Gastroesophageal sphincter (tissue), 4 donors: ENCODE measurements around the gene APOBEC3A. TPM values are rescaled to one million over a fixed set of nuclear protein-coding genes. Genes with fewer than 3 reads are reported as not detected.

Source experiments
- ATAC-seq: fragments of 150-250 bp; one replicate; pipeline ENCODE4 v1.9.1; 2016; ENCODE audit warnings: mild to moderate bottlenecking, moderate library complexity
- H3K27ac ChIP-seq, 4 donors: fragments of 200-600 bp; sonication (generic) in 3 of 4; 1 replicate in 3 of 4; 2 replicates in 1 of 4; pipeline ENCODE4 v1.5.1; 2016 to 2019
- H3K27me3 ChIP-seq: fragments of 200-600 bp; sonication (generic); one replicate; pipeline ENCODE4 v1.5.1; 2019
- H3K36me3 ChIP-seq, 2 donors: fragments of 200-600 bp; sonication (generic); one replicate each; pipeline ENCODE4 v1.5.1; 2019; ENCODE audit warnings: control low read depth in 1 of 2
- H3K4me1 ChIP-seq, 3 donors: fragments of 200-600 bp; sonication (generic); 1 replicate in 2 of 3; 2 replicates in 1 of 3; pipeline ENCODE4 v1.5.1; 2016 to 2019; ENCODE audit warnings: control low read depth in 2 of 3
- H3K4me3 ChIP-seq, 2 donors: fragments of 200-600 bp; sonication (generic); one replicate each; pipeline ENCODE4 v1.5.1; 2019; ENCODE audit warnings: mild to moderate bottlenecking in 1 of 2, moderate library complexity in 1 of 2
- H3K9me3 ChIP-seq, 3 donors: fragments of 200-600 bp; sonication (generic); one replicate each; pipeline ENCODE4 v1.5.1; 2017 to 2019; ENCODE audit warnings: control low read depth in 2 of 3
- EP300 ChIP-seq: sonication (generic); formaldehyde crosslinking; IDR thresholded peaks from one replicate; pipeline ENCODE4 v1.6.1; 2017; ENCODE audit warnings: antibody characterized with exemption, mild to moderate bottlenecking
- POLR2A ChIP-seq, 2 donors: fragments of 450-650 bp; IDR thresholded peaks; one replicate each; pipeline ENCODE4 v1.6.1; 2017; ENCODE audit warnings: antibody characterized with exemption in 2 of 2, mild to moderate bottlenecking in 2 of 2, moderate library complexity in 1 of 2
- POLR2AphosphoS5 ChIP-seq: sonication (generic); formaldehyde crosslinking; IDR thresholded peaks from one replicate; pipeline ENCODE4 v1.6.1; 2017; ENCODE audit warnings: antibody characterized with exemption
- WGBS, 2 donors: methylation state at CpG; one replicate each; pipeline ENCODE4 v1.1.5; 2018; ENCODE audit warnings: low coverage in 1 of 2; 5-methylcytosine and 5-hydroxymethylcytosine counted together
- total RNA-seq, 4 donors: library from RNA; depleted of rRNA; stranded (reverse); fragments of >200 nt; gene quantifications; one replicate each; pipeline ENCODE4 v1.1.0, GENCODE V29; 2016
- TF ChIP-seq, protein P1 (sequence below), 4 experiments: fragments of 200-600 bp in 2 of 4; fragments of 450-650 bp in 2 of 4; sonication (generic) in 1 of 4; IDR thresholded peaks; one replicate each; pipeline ENCODE4 v1.5.1; 2017 to 2019; ENCODE audit warnings: antibody characterized with exemption in 4 of 4, mild to moderate bottlenecking in 2 of 4, moderate library complexity in 2 of 4

APOBEC3A gene
- total RNA-seq, 4 donors from 2014 or later: 0.35 to 4.4 TPM; not detected in 2

- whole genome bisulfite sequencing, 2 donors: 59 to 92% methylated on average over 2 of the region's 2 CpGs
- no peak for ATAC-seq
- H3K4me1 ChIP-seq: no peaks in the 10 kb centered on the region
- TF ChIP-seq, protein P1, sequence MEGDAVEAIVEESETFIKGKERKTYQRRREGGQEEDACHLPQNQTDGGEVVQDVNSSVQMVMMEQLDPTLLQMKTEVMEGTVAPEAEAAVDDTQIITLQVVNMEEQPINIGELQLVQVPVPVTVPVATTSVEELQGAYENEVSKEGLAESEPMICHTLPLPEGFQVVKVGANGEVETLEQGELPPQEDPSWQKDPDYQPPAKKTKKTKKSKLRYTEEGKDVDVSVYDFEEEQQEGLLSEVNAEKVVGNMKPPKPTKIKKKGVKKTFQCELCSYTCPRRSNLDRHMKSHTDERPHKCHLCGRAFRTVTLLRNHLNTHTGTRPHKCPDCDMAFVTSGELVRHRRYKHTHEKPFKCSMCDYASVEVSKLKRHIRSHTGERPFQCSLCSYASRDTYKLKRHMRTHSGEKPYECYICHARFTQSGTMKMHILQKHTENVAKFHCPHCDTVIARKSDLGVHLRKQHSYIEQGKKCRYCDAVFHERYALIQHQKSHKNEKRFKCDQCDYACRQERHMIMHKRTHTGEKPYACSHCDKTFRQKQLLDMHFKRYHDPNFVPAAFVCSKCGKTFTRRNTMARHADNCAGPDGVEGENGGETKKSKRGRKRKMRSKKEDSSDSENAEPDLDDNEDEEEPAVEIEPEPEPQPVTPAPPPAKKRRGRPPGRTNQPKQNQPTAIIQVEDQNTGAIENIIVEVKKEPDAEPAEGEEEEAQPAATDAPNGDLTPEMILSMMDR (IDR thresholded peaks at IDR 0.05): no peak
- TF ChIP-seq POLR2A (IDR thresholded peaks at IDR 0.05): no peak
- no peak for TF ChIP-seq POLR2AphosphoS5
- TF ChIP-seq EP300: no peak
- no peak overlapping the region for H3K27ac ChIP-seq
- H3K27me3 ChIP-seq: peaks cover 16% of the 10 kb centered on the region
- no peaks in the 10 kb centered on the region for H3K9me3 ChIP-seq
- no peaks in the 10 kb centered on the region for H3K36me3 ChIP-seq
- H3K4me3 ChIP-seq: no peak overlapping the region
Measured at GRCh38 chr22:38951734-38952133, 5.7 kb upstream of the APOBEC3A start.

DNA sequence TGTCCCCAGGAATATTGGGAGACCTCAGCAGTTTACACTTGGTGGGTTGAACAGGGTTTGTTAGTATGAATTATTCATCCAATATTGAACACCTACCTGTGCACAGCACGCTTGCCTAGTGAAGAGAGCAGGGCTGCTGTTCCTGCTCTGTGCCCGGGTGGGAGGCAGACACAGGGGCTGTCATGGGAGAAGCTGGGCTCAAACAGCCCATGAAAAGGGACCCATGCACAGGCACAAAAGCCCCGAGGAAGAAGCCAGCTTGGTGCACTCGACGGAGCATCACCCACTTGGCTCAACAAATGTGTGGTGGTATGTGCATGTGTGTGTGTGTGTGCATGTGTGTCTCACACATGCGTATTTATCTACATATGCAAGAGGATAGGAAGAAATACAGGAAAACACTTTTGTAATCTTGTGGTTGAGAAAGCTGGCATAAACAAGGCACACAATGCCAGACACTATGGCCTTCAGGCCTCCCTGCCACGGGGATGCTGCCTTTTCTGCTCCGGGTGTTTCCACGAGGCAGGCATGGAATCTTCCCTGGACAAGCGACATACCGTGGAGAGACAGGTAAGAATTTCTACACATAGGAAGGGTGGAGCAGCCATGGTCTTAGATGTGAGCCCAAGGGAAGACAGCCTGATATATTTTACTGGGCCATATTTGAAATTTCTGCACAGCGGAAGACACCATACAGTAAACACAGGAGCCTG, 5.0 kb upstream of the APOBEC3A start:
- Histone ChIP-seq H3K27me3 (peaks cover 12% of the 10 kb centered on the region), H3K9me3 (no peaks in the 10 kb centered on the region), H3K27ac (no peak overlapping the region), H3K36me3 (no peaks in the 10 kb centered on the region), H3K4me1 (no peaks in the 10 kb centered on the region), H3K4me3 (no peak overlapping the region)
- ATAC-seq: no peak
- TF ChIP-seq, protein P1 (IDR thresholded peaks at IDR 0.05): no peak
- TF ChIP-seq POLR2AphosphoS5: no peak
- TF ChIP-seq EP300: no peak
- no peak for TF ChIP-seq POLR2A (IDR thresholded peaks at IDR 0.05)
- 81 to 100% methylated on average over 1 to 9 of the region's 12 CpGs for WGBS, 2 donors

DNA sequence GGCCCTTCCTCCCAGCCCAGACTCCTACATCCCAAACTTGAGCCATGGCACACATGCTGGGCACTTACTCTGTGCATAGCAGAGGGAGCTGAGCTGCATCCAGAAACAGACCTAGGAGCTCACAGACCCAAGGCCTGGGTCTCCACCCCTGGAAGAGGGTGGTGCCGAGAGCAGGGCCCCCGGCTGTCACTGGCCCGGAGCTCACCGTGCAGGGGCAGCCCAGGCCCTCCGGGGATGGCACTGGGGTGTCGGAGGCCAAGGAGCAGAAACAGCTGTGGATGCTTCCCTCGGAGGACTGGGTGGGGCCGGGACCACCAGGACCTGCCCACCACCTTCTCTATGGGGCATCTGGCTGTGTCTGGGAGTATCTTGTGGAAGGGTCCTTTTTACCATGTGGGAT, 4.3 kb upstream of the APOBEC3A start:
- Histone ChIP-seq H3K4me1 (no peaks in the 10 kb centered on the region), H3K4me3 (no peak overlapping the region), H3K27ac (no peak overlapping the region), H3K36me3 (no peaks in the 10 kb centered on the region), H3K9me3 (no peaks in the 10 kb centered on the region), H3K27me3 (peaks cover 7% of the 10 kb centered on the region)
- no peak for ATAC-seq
- TF ChIP-seq EP300 (no peak), POLR2A (IDR thresholded peaks at IDR 0.05) (no peak), POLR2AphosphoS5 (no peak)
- TF ChIP-seq, protein P1 (IDR thresholded peaks at IDR 0.05): no peak
- no CpG with 5 or more reads among the region's 8 CpGs for WGBS, 2 donors

GRCh38 chr22:38953577-38954413, 3.6 kb upstream of the APOBEC3A start:
- TF ChIP-seq POLR2AphosphoS5: no peak
- TF ChIP-seq, protein P1 (IDR thresholded peaks at IDR 0.05): no peak
- TF ChIP-seq EP300: no peak
- TF ChIP-seq POLR2A (IDR thresholded peaks at IDR 0.05): no peak
- Histone ChIP-seq H3K27ac (no peak overlapping the region), H3K4me3 (no peak overlapping the region), H3K36me3 (no peaks in the 10 kb centered on the region), H3K27me3 (peaks cover under 1% of the 10 kb centered on the region), H3K9me3 (no peaks in the 10 kb centered on the region), H3K4me1 (no peaks in the 10 kb centered on the region)
- ATAC-seq: no peak
- WGBS, 2 donors: 33 to 93% methylated on average over 3 of the region's 15 CpGs
